IgD-negative memory B cell (primary cell): ENCODE measurements around the gene CASP3. TPM values are rescaled to one million over a fixed set of nuclear protein-coding genes. Genes with fewer than 3 reads are reported as not detected.

Experiments
- H3K27ac Mint-ChIP-seq, 3 donors: one replicate each; pipeline ENCODE4 v1.8.0; 2020 to 2022; ENCODE audit warnings: mild to moderate bottlenecking in 3 of 3, mixed read lengths in 3 of 3, moderate library complexity in 1 of 3
- H3K27me3 Mint-ChIP-seq: one replicate; pipeline ENCODE4 v1.8.0; 2021; ENCODE audit warnings: mixed read lengths
- H3K36me3 Mint-ChIP-seq: one replicate; pipeline ENCODE4 v1.8.0; 2020; ENCODE audit warnings: mild to moderate bottlenecking, mixed read lengths
- H3K4me1 Mint-ChIP-seq, 3 donors: one replicate each; pipeline ENCODE4 v1.8.0; 2020 to 2022; ENCODE audit warnings: mixed read lengths in 3 of 3, mild to moderate bottlenecking in 1 of 3
- H3K4me3 Mint-ChIP-seq, 4 donors: one replicate each; pipeline ENCODE4 v1.8.0; 2020 to 2022; ENCODE audit warnings: mild to moderate bottlenecking in 4 of 4, mixed read lengths in 4 of 4, moderate library complexity in 3 of 4
- H3K9me3 Mint-ChIP-seq, 3 donors: one replicate each; pipeline ENCODE4 v1.8.0; 2020 to 2021; ENCODE audit warnings: mixed read lengths in 3 of 3, mild to moderate bottlenecking in 1 of 3
- polyA plus RNA-seq: library from polyadenylated mRNA; unstranded; fragments of 300-500 nt; fragmentation: Illumina TruSeq; gene quantifications from one replicate; pipeline ENCODE4 v1.2.3, GENCODE V29; 2021

CASP3 gene
- polyA plus RNA-seq, 1 donor from 2014 or later, result 4.2 TPM

GRCh38 chr4:184649971-184650855 is 966 bp upstream of the CASP3 start:
- H3K36me3 Mint-ChIP-seq, result peaks cover 11% of the 10 kb centered on the region
- peak overlapping the region; percentile 90 to 97 (median 95) for H3K4me3 Mint-ChIP-seq
- H3K27me3 Mint-ChIP-seq, result no peaks in the 10 kb centered on the region
- H3K4me1 Mint-ChIP-seq, result peaks cover 33 to 40% (median 37%) of the 10 kb centered on the region in 3 donors
- peak overlapping the region; percentile 75 to 94 (median 92) for H3K27ac Mint-ChIP-seq
- no peaks in the 10 kb centered on the region for H3K9me3 Mint-ChIP-seq

GRCh38 chr4:184648313-184649025 is 778 bp downstream of the CASP3 start:
- H3K9me3 Mint-ChIP-seq, result no peaks in the 10 kb centered on the region
- no peaks in the 10 kb centered on the region for H3K27me3 Mint-ChIP-seq
- peak overlapping the region; percentile 92 to 97 (median 96) for H3K4me3 Mint-ChIP-seq
- H3K27ac Mint-ChIP-seq, result peak overlapping the region; percentile 57 to 98 (median 96)
- peaks cover 10% of the 10 kb centered on the region for H3K36me3 Mint-ChIP-seq
- H3K4me1 Mint-ChIP-seq, result peaks cover 33 to 48% (median 42%) of the 10 kb centered on the region in 3 donors

GRCh38 chr4:184648054-184648312 is 1.3 kb downstream of the CASP3 start:
- Mint-ChIP-seq H3K27me3 (no peaks in the 10 kb centered on the region), H3K4me3 (peak overlapping the region; percentile 92 to 97 (median 96)), H3K4me1 (peaks cover 33 to 48% (median 42%) of the 10 kb centered on the region in 3 donors), H3K9me3 (no peaks in the 10 kb centered on the region), H3K27ac (peak overlapping the region; percentile 57 to 98 (median 96)), H3K36me3 (peaks cover 10% of the 10 kb centered on the region)

GRCh38 chr4:184647266-184648053 is 1.8 kb downstream of the CASP3 start:
- Mint-ChIP-seq H3K36me3 (peaks cover 10% of the 10 kb centered on the region), H3K4me1 (peaks cover 33 to 48% (median 42%) of the 10 kb centered on the region in 3 donors), H3K9me3 (no peaks in the 10 kb centered on the region), H3K4me3 (peak overlapping the region; percentile 92 to 97 (median 96)), H3K27ac (peak overlapping the region in 2 of 3 donors; percentile 57 to 96), H3K27me3 (no peaks in the 10 kb centered on the region)

GRCh38 chr4:184645904-184646610 is 3.2 kb downstream of the CASP3 start:
- H3K9me3 Mint-ChIP-seq, result no peaks in the 10 kb centered on the region
- peak overlapping the region in 2 of 4 donors; percentile 78 to 92 for H3K4me3 Mint-ChIP-seq
- no peak overlapping the region for H3K27ac Mint-ChIP-seq
- peaks cover 12% of the 10 kb centered on the region for H3K36me3 Mint-ChIP-seq
- no peaks in the 10 kb centered on the region for H3K27me3 Mint-ChIP-seq
- H3K4me1 Mint-ChIP-seq, result peaks cover 35 to 51% (median 50%) of the 10 kb centered on the region in 3 donors

- Mint-ChIP-seq H3K36me3 (peaks cover 12% of the 10 kb centered on the region), H3K9me3 (no peaks in the 10 kb centered on the region), H3K4me3 (peak overlapping the region in 2 of 4 donors; percentile 32 to 39), H3K27ac (no peak overlapping the region), H3K4me1 (peaks cover 31 to 51% (median 49%) of the 10 kb centered on the region in 3 donors), H3K27me3 (no peaks in the 10 kb centered on the region)
Observed at GRCh38 chr4:184644553-184645307, 4.5 kb downstream of the CASP3 start.

GRCh38 chr4:184643731-184644130 is 5.5 kb downstream of the CASP3 start:
- Mint-ChIP-seq H3K27ac (no peak overlapping the region), H3K27me3 (no peaks in the 10 kb centered on the region), H3K36me3 (peaks cover 12% of the 10 kb centered on the region), H3K4me3 (peak overlapping the region in 1 of 4 donors; percentile 39), H3K4me1 (peaks cover 32 to 55% (median 49%) of the 10 kb centered on the region in 3 donors), H3K9me3 (no peaks in the 10 kb centered on the region)

- H3K4me3 Mint-ChIP-seq, result no peak overlapping the region
- peaks cover 13% of the 10 kb centered on the region for H3K36me3 Mint-ChIP-seq
- no peaks in the 10 kb centered on the region for H3K27me3 Mint-ChIP-seq
- H3K27ac Mint-ChIP-seq, result no peak overlapping the region
- peaks cover 21 to 37% (median 30%) of the 10 kb centered on the region in 3 donors for H3K4me1 Mint-ChIP-seq
- H3K9me3 Mint-ChIP-seq, result no peaks in the 10 kb centered on the region
Observed at GRCh38 chr4:184641451-184641850, 7.8 kb downstream of the CASP3 start.

- no peaks in the 10 kb centered on the region for H3K27me3 Mint-ChIP-seq
- peaks cover 17 to 34% (median 27%) of the 10 kb centered on the region in 3 donors for H3K4me1 Mint-ChIP-seq
- H3K27ac Mint-ChIP-seq, result no peak overlapping the region
- H3K9me3 Mint-ChIP-seq, result no peaks in the 10 kb centered on the region
- H3K36me3 Mint-ChIP-seq, result peaks cover 9% of the 10 kb centered on the region
- H3K4me3 Mint-ChIP-seq, result no peak overlapping the region
Observed at GRCh38 chr4:184641022-184641421, 8.2 kb downstream of the CASP3 start.

GRCh38 chr4:184636897-184637296 is 12.3 kb downstream of the CASP3 start:
- H3K4me3 Mint-ChIP-seq, result no peak overlapping the region
- peaks cover 10% of the 10 kb centered on the region for H3K36me3 Mint-ChIP-seq
- no peaks in the 10 kb centered on the region for H3K9me3 Mint-ChIP-seq
- H3K4me1 Mint-ChIP-seq, result peaks cover 14 to 23% (median 15%) of the 10 kb centered on the region in 3 donors
- H3K27me3 Mint-ChIP-seq, result no peaks in the 10 kb centered on the region
- H3K27ac Mint-ChIP-seq, result no peak overlapping the region

- H3K4me1 Mint-ChIP-seq, result peaks cover 9 to 15% (median 11%) of the 10 kb centered on the region in 3 donors
- peaks cover 11% of the 10 kb centered on the region for H3K36me3 Mint-ChIP-seq
- H3K27ac Mint-ChIP-seq, result no peak overlapping the region
- H3K9me3 Mint-ChIP-seq, result no peaks in the 10 kb centered on the region
- no peak overlapping the region for H3K4me3 Mint-ChIP-seq
- H3K27me3 Mint-ChIP-seq, result no peaks in the 10 kb centered on the region
Observed at GRCh38 chr4:184636144-184636543, 13.1 kb downstream of the CASP3 start.

GRCh38 chr4:184635381-184635780 is 13.9 kb downstream of the CASP3 start:
- Mint-ChIP-seq H3K36me3 (peaks cover 13% of the 10 kb centered on the region), H3K4me1 (peaks cover 5 to 10% (median 7%) of the 10 kb centered on the region in 3 donors), H3K4me3 (no peak overlapping the region)

GRCh38 chr4:184632842-184633241 is 16.4 kb downstream of the CASP3 start:
- H3K36me3 Mint-ChIP-seq, result peaks cover 14% of the 10 kb centered on the region

More at GRCh38 chr4:184635381-184635780, 13.9 kb downstream of the CASP3 start:
- H3K27ac Mint-ChIP-seq, result no peak overlapping the region
- no peaks in the 10 kb centered on the region for H3K9me3 Mint-ChIP-seq
- no peaks in the 10 kb centered on the region for H3K27me3 Mint-ChIP-seq

More at GRCh38 chr4:184632842-184633241, 16.4 kb downstream of the CASP3 start:
- H3K27me3 Mint-ChIP-seq, result no peaks in the 10 kb centered on the region
- H3K4me3 Mint-ChIP-seq, result no peak overlapping the region
- no peak overlapping the region for H3K27ac Mint-ChIP-seq
- no peaks in the 10 kb centered on the region for H3K9me3 Mint-ChIP-seq
- H3K4me1 Mint-ChIP-seq, result peaks cover 0 to 4% (median 0%) of the 10 kb centered on the region in 3 donors
